ENCODE results near the gene MEGF6.
"Not testable (repeated sequence)": the region's sequence is repeated elsewhere in the genome, so short reads cannot be mapped to it uniquely, and the experiment has no call there.

The MEGF6 gene

DNA sequence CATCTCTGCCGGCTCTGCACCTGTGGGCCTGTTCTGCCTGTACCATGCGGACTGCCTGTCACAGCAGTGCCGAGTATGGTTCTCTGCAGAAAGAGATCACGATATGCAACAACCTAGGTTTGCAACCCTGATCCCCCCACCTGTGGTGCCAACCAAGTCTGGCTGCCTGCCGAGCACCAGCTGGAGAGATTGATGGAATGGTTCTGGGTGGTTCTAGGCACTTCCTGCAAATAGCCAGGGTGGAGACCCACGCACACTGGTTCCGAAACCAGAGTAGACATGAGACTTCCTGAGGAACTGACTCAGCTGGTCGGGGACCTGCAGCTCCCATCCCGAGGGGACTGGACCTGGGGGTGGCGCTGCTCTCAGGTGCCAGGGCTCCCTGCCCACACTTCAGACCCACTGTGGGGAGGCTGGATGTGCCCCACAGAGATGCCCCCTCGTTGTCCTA lies 18.9 kb upstream of the MEGF6 start:
- H3K27me3 ChIP-seq (ENCODE audit: insufficient read depth, low read length) = no peaks in the 10 kb centered on the region
- H2AFZ ChIP-seq (ENCODE audit: low read depth, low read length) = no peak overlapping the region
- H3K4me1 ChIP-seq (ENCODE audit: insufficient read depth, low read length) = peaks cover 12% of the 10 kb centered on the region
- H3K36me3 ChIP-seq (ENCODE audit: insufficient read depth, low read length) = peaks cover 45% of the 10 kb centered on the region
- no peaks in the 10 kb centered on the region for H3K9me3 ChIP-seq (ENCODE audit: low read length)
- H3K4me3 ChIP-seq (ENCODE audit: low read length) = no peak overlapping the region

DNA sequence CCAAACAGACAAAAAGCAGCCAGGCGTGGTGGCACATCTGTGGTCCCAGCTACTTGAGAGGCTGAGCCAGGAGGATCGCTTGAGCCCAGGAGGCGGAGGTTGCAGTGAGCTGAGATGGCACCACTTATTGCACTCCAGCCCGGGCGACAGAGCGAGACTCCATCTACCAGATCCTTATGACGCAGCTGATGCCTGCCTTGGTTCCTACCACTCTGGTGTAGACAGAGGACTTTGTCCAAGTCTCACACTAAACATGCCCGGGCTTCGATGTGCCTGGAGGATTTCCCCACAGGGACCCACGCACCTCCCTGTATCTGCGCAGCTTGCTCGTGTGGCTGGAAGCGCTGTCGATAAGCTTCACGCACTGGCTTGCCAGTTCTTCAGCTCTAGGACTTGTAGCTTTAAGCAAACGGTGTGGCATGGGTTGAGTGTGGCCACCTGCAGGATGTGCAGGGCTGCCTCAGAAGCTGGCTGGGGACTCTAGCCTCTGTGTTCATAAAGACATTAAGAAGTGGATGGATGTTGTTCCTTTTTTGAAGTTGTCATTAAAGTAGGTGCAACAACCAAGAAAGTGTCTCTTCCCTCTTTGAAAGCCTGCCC lies 18.4 kb upstream of the MEGF6 start:
- Histone ChIP-seq H3K4me1 (ENCODE audit: insufficient read depth, low read length) (peaks cover 12% of the 10 kb centered on the region), H3K27me3 (ENCODE audit: insufficient read depth, low read length) (no peaks in the 10 kb centered on the region), H3K9me3 (ENCODE audit: low read length) (no peaks in the 10 kb centered on the region), H2AFZ (ENCODE audit: low read depth, low read length) (no peak overlapping the region), H3K4me3 (ENCODE audit: low read length) (no peak overlapping the region), H3K36me3 (ENCODE audit: insufficient read depth, low read length) (peaks cover 40% of the 10 kb centered on the region)

DNA sequence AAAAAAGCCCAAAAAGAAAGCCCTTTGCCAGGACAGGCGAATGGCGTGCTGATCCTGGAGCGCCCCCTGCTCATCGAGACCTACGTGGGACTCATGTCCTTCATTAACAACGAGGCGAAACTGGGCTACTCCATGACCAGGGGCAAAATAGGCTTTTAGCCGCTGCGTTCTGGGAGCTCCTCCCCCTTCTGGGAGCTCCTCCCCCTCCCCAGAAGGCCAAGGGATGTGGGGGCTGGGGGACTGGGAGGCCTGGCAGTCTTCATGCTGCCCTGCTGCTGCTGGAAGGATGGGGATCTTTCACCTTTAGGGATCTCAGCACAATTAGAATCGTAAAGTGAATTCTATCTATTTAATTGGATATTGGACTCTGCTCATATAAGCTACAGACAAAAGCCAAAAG lies 17.1 kb upstream of the MEGF6 start:
- no peak overlapping the region for H2AFZ ChIP-seq (ENCODE audit: low read depth, low read length)
- no peaks in the 10 kb centered on the region for H3K9me3 ChIP-seq (ENCODE audit: low read length)
- H3K4me3 ChIP-seq (ENCODE audit: low read length) = no peak overlapping the region
- H3K36me3 ChIP-seq (ENCODE audit: insufficient read depth, low read length) = peaks cover 31% of the 10 kb centered on the region
- no peaks in the 10 kb centered on the region for H3K27me3 ChIP-seq (ENCODE audit: insufficient read depth, low read length)
- peaks cover 17% of the 10 kb centered on the region for H3K4me1 ChIP-seq (ENCODE audit: insufficient read depth, low read length)

DNA sequence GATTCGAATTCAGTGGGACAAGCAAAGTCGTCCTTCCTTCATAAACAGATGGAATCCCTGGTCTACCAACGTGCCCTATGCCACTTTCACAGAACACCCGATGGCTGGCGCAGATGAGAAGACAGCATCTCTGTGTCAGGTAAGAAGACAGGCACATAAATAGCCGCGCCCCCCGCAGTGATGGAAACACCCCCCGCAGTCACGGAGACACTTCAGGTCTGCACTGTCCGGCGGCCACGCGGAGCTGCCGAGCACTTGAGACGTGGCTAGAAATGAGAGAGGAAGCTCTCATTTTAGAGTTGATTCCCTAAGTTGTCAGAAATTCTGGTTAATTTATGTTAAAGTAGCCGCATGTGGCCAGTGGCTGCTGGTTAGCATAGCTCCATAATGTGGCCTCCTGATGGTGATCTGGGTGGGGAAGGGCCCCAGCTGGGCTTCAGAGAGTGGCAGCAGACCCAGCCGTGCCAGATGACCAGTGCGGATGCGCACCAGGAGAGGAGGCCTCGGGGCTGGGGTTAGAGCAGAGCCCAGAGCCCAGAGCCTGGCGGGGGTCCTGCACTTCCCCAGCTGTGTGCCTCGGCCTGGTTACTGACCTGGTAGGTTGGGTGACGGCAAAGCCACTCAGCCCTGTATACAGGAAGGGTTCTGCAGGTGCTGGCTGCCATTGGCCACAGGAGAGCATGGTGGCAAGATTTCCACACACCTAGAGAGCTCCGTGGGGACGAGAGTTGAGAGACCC lies 16.4 kb upstream of the MEGF6 start:
- H3K9me3 ChIP-seq (ENCODE audit: low read length) = no peaks in the 10 kb centered on the region
- no peaks in the 10 kb centered on the region for H3K27me3 ChIP-seq (ENCODE audit: insufficient read depth, low read length)
- H3K4me1 ChIP-seq (ENCODE audit: insufficient read depth, low read length) = peaks cover 23% of the 10 kb centered on the region
- peaks cover 30% of the 10 kb centered on the region for H3K36me3 ChIP-seq (ENCODE audit: insufficient read depth, low read length)
- no peak overlapping the region for H3K4me3 ChIP-seq (ENCODE audit: low read length)
- no peak overlapping the region for H2AFZ ChIP-seq (ENCODE audit: low read depth, low read length)

DNA sequence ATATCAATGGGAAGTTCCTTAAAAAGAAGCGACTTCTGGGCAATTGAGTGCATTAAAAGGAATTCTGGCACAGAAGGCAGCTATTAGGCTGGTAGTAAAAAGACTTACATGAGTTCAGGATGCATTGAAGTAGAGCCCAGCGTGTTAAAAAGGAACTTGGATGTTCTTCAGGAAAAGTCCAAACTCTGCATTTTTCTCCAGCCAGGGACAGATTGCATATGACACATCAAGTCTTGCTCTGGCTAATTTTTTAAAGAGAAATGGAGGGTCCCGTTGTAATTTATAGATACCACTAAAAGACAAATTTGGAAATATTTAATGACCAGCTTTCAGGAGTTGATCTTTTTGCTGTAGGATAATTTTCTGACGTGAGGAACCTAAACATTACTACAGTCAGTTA lies 14.7 kb upstream of the MEGF6 start:
- Histone ChIP-seq H3K4me1 (ENCODE audit: insufficient read depth, low read length) (peaks cover 20% of the 10 kb centered on the region), H3K4me3 (ENCODE audit: low read length) (peak overlapping the region; percentile 87)

DNA sequence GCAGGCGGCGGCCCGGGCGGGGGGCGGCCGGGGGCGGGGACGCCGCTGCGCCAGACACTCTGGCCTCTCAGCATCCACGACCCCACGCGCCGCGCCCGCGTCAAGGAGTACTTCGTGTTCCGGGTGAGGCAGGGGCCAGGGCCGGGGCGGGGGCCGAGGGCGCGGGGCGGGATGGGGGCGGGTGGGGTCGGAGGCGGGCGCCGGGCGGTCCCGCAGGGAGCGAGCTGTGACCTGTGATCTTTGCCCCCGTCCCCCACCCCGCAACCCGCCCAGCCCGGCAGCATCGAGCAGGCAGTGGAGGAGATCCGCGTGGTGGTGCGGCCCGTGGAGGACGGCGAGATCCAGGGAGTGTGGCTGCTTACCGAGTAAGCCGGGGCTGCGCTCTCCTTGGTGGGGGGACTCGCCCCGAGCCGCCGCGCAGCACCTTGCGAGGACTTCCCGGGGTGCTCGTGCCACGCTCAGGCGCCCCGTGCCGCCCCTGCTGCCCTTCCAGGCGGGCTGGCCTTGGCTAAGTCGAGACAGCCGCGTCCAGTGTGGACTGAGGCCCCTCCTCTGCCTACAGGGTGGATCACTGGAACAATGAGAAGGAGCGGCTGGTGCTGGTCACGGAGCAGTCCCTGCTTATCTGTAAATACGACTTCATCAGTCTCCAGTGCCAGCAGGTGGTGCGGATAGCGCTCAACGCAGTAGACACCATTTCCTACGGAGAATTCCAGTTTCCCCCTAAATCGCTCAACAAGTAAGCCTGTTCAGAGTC lies 14.0 kb upstream of the MEGF6 start:
- peaks cover 20% of the 10 kb centered on the region for H3K4me1 ChIP-seq (ENCODE audit: insufficient read depth, low read length)
- H3K36me3 ChIP-seq (ENCODE audit: insufficient read depth, low read length) = peaks cover 30% of the 10 kb centered on the region
- no peak overlapping the region for H2AFZ ChIP-seq (ENCODE audit: low read depth, low read length)
- H3K4me3 ChIP-seq (ENCODE audit: low read length) = peak overlapping the region; percentile 87
- H3K9me3 ChIP-seq (ENCODE audit: low read length) = no peaks in the 10 kb centered on the region
- H3K27me3 ChIP-seq (ENCODE audit: insufficient read depth, low read length) = no peaks in the 10 kb centered on the region

More for the DNA sequence above, 14.7 kb upstream of the MEGF6 start:
- Histone ChIP-seq H2AFZ (ENCODE audit: low read depth, low read length) (no peak overlapping the region), H3K36me3 (ENCODE audit: insufficient read depth, low read length) (peaks cover 30% of the 10 kb centered on the region), H3K9me3 (ENCODE audit: low read length) (no peaks in the 10 kb centered on the region), H3K27me3 (ENCODE audit: insufficient read depth, low read length) (no peaks in the 10 kb centered on the region)

DNA sequence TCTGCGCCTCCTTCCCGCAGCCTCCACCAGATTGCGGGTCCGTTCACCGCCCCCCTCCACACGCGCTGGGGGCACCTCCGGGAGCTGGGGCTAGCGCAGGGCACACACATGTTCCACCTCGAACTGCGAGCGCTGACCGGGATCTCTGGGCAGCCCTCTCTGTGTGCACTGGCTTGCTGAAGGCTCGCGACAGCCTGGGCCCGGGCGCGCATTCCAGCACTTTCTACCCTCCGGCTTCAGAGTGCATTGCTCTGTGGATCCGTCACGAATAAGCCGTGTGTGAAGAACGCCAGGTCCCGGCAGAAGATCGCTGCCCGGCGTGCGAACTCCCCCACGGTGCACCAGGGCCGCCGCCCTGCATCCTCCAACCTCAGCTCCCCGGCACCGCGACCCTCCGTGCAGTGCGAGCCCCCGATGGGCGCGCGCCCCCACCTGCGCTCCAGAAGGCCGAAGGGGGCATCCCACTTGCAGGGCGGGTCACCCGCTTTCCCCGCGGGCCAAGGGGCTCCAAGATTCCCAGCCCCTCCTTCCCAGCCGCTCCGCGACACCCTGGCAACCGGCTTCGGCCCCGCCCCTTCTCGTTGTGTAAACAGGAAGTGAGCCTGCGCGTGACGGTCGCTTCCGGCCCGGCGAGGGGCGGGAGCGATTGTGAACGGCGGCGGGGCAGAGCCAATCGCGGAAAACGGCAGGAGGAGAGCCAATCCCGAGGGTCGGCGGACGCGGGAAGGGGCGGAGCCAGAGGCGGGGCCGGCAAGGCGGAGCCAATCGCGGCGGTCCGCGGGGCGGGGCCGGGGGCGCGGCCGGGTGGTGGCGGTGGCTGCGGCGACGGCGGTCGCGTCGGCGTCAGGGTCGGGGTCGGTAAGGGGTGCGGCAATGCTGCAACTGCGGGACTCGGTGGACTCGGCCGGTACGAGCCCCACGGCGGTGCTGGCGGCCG lies 13.2 kb upstream of the MEGF6 start, which contains the start of gene TPRG1L:
TSS of gene TPRG1L (plus strand) at position 816 of the 937 bp plus-strand sequence. CDS start at position 874, 58 bp downstream.
- peaks cover 20% of the 10 kb centered on the region for H3K4me1 ChIP-seq (ENCODE audit: insufficient read depth, low read length)
- H3K36me3 ChIP-seq (ENCODE audit: insufficient read depth, low read length) = peaks cover 22% of the 10 kb centered on the region
- H3K4me3 ChIP-seq (ENCODE audit: low read length) = peak within 1 kb of the TSS; percentile 87
- H2AFZ ChIP-seq (ENCODE audit: low read depth, low read length) = peak within 1 kb of the TSS; percentile 86
- no peaks in the 10 kb centered on the region for H3K27me3 ChIP-seq (ENCODE audit: insufficient read depth, low read length)
- no peaks in the 10 kb centered on the region for H3K9me3 ChIP-seq (ENCODE audit: low read length)

DNA sequence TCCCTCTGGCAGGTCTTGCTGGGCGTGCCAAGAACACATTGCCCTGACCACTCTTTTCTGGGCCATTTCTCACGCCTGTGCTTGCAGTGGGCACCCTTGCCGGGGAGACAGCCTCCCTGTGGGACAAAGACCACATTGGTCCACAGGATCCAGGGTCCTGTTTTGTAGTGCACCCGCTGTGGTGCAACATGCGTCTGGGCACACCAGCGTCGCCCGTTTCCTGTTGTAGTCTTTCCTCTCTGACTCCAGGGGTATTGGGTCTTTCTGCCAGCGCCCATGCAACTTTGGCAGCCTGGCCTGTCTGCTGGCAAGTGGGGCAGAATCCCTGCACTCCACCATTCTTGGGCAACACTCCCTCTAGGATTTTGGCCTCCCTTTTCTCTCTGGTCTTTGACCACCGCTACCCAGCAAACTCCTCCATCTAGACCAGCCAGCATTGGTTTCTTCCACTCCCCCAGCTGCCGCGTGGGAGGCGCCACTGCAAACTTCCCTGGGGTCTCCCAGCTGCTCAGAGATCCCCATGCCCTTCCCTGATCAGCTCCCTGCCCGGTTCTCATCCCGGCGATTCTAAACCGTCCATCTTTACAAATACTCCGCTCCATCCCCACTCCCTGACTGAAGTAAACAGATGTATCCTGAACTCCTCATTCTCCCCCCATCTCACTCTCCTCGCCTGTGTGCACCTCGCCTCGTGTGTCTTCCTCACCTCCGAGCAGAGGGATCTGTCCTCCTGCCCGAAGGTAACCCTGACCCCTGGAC lies 12.3 kb upstream of the MEGF6 start:
- Histone ChIP-seq H3K9me3 (ENCODE audit: low read length) (no peaks in the 10 kb centered on the region), H2AFZ (ENCODE audit: low read depth, low read length) (peak overlapping the region; percentile 86), H3K4me1 (ENCODE audit: insufficient read depth, low read length) (peaks cover 20% of the 10 kb centered on the region), H3K36me3 (ENCODE audit: insufficient read depth, low read length) (peaks cover 13% of the 10 kb centered on the region), H3K27me3 (ENCODE audit: insufficient read depth, low read length) (no peaks in the 10 kb centered on the region), H3K4me3 (ENCODE audit: low read length) (peak overlapping the region; percentile 87)

DNA sequence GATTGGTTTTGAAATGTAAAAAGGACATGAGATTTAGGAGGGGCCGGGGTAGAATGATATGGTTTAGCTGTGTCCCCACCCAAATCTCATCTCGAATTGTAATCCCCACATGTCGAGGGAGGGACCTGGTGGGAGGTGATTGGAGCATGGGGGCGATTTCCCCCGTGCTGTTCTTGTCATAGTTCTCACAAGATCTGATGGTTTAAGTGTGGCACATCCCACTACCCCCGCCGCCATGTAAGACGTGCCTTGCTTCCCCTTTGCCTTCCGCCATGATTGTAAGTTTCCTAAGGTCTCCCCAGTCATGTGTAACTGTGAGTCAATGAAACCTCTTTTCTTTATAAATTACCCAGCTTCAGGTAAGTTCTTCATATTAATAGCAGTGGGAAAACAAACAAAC lies 10.8 kb upstream of the MEGF6 start:
- H3K4me3 ChIP-seq (ENCODE audit: low read length); H2AFZ ChIP-seq (ENCODE audit: low read depth, low read length); H3K9me3 ChIP-seq (ENCODE audit: low read length); H3K36me3 ChIP-seq (ENCODE audit: insufficient read depth, low read length); H3K27me3 ChIP-seq (ENCODE audit: insufficient read depth, low read length): not testable (repeated sequence)
- H3K4me1 ChIP-seq (ENCODE audit: insufficient read depth, low read length) = peaks cover 24% of the 10 kb centered on the region

DNA sequence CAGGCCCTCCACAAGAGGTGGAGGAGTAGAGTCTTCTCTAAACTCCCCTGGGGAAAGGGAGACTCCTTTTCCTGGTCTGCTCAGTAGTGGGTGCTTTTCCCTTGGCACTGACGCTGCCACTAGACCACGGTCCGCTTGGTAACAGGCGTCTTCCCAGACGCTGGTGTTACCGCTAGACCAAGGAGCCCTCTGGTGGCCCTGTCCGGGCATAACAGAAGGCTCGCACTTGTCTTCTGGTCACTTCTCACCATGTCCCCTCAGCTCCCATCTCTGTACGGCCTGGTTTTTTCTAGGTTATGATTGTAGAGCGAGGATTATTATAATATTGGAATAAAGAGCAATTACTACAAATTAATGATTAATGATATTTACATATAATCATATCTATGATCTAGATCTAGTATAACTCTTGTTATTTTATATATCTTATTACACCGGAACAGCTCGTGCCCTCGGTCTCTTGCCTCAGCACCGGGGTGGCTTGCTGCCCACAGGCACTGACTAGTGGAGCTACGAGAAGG lies 9.9 kb upstream of the MEGF6 start:
- H3K36me3 ChIP-seq (ENCODE audit: insufficient read depth, low read length); H3K4me3 ChIP-seq (ENCODE audit: low read length); H2AFZ ChIP-seq (ENCODE audit: low read depth, low read length); H3K27me3 ChIP-seq (ENCODE audit: insufficient read depth, low read length); H3K9me3 ChIP-seq (ENCODE audit: low read length): not testable (repeated sequence)
- H3K4me1 ChIP-seq (ENCODE audit: insufficient read depth, low read length) = peaks cover 24% of the 10 kb centered on the region

DNA sequence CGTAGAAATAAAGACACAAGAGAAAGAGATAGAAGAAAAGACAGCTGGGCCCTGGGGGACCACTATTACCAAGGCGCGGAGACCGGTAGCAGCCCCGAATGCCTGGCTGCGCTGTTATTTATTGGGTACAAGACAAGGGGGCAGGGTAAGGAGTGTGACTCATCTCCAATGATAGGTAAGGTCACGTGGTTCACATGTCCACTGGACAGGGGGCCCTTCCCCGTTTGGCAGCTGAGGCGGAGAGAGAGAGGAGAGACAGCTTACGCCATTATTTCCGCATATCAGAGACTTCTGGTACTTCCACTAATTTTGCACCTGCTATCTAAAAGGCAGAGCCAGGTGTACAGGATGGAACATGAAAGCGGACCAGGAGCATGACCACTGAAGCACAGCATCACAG lies 9.4 kb upstream of the MEGF6 start:
- Histone ChIP-seq H2AFZ (ENCODE audit: low read depth, low read length) (no peak overlapping the region), H3K4me3 (ENCODE audit: low read length) (no peak overlapping the region), H3K9me3 (ENCODE audit: low read length) (no peaks in the 10 kb centered on the region), H3K36me3 (ENCODE audit: insufficient read depth, low read length) (no peaks in the 10 kb centered on the region), H3K4me1 (ENCODE audit: insufficient read depth, low read length) (peaks cover 19% of the 10 kb centered on the region), H3K27me3 (ENCODE audit: insufficient read depth, low read length) (no peaks in the 10 kb centered on the region)
